Cerebellar cortex (tissue), 1 donor: Measurements from ENCODE around the gene TPO.

ENCODE experiments used
- DNase-seq: peaks from one replicate; pipeline ENCODE4 v3.0.0-alpha.2; 2015; ENCODE audit warnings: low spot score

TPO gene

GRCh38 chr2:1584691-1585485 lies 171.6 kb downstream of the TPO start:
- no peak for DNase-seq

GRCh38 chr2:1585635-1586034 lies 172.4 kb downstream of the TPO start:
- no peak for DNase-seq

GRCh38 chr2:1586251-1586922 lies 173.1 kb downstream of the TPO start:
- no peak for DNase-seq

DNA sequence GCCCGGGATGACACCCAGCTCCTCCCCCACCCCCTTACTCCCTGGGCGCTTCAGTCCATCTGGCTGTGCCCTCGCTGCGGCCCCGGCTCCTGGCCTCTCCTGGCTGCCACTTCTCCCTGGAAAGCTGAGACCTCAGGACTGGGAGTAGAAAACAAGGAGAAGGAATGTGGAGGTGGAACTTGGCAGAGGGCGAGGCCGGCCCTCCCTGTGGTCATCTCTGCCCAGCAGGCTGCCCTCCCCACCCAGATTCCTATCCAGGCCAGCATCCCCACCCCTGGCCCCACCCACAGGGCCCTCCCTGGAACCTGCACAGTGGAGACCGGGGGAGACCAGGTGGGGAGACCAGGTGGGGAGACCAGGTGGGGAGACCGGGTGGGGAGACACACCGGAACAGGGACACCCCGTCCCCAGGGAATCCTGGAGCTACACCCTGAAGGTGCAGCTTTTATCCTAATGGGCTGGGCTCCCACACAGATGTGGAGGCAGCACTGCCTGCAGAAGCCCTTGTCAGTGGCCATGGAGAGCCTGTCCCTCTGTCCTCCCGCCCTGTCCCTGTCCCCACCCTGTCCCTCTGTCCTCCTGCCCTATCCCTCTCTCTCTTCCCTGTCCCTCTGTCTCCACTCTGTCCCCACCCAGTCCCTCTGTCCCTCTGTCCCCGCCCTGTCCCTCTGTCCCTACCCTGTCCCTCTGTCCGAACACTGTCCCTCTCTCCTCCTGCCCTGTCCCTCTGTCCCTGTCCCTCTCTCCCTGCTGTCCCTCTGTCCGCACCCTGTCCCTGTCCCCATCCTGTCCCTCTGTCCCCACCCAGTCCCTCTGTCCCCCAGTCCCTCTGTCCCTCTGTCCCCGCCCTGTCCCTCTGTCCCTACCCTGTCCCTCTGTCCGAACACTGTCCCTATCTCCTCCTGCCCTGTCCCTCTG lies 173.9 kb downstream of the TPO start:
- DNase-seq: no peak

GRCh38 chr2:1588051-1588977 lies 175.1 kb downstream of the TPO start:
- DNase-seq: no peak

GRCh38 chr2:1588978-1589621 lies 175.8 kb downstream of the TPO start:
- DNase-seq: no peak

- DNase-seq: no peak
These were observed 177.6 kb downstream of the TPO start for GRCh38 chr2:1590596-1591460.

GRCh38 chr2:1591461-1591770 lies 178.2 kb downstream of the TPO start:
- no peak for DNase-seq
